ENCODE results near the gene FRMD3.

FRMD3 gene

DNA sequence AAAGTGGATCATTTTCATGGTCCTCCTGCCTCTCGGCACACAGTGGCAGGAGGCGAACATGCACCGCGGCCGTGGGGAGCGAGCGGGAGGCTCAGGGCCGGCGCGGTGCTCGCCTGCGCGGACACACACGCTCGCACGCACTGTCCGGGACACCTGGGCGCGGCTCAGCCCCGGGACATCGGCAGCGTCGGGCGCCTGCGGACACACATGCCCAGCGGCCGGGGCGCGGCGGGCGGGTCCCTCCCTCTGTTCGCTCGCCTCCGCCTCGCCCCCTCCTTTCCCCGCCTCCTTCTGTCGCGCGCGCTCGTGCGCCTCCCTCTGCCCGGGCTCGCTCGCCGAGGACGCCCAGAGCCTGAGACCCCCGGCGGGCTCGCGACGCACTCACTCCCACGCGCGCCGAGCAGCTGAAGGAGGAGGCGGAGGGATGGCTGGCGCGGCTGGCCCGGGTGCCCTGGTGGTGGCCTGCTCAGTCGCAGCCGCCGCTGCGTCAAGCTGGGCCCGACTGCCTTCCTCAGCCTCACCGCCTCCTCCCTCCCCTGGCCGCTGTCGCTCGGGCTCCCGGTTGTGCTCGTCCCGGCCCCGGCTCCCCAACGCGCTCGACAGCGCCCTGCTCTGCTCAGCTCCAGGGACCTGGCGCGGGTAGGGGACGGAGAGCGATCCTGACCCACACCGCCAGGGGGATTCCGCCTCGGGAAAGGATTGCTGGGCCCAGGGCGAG lies at the start of gene FRMD3:
Gene FRMD3, minus strand, starts transcription at position 230 of the 718 bp plus-strand sequence. Its CDS starts 170 bp downstream, at position 60.
- peak; percentile 44 for DNase-seq (ENCODE audit: low read depth)

DNA sequence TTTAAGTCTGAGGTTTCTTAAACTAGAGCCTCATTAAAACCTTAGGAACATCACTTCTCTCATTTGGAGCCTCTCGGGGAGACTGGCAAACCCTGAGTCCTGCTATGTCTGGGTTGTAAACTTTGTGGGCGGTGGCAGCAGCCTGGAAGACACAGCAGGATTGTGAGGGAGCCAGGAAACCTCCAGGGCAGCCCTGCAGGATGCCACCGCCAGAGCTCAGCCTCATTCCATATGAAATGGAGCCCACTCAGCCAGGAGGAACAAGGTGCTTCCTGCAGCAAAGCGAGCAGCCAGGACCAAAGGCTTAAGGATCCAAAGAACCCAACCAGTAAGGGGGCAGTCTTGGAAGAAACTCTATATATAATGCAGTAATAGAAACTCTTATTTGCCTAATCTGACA lies 46.8 kb upstream of the FRMD3 start:
- DNase-seq (ENCODE audit: low read depth), result no peak

DNA sequence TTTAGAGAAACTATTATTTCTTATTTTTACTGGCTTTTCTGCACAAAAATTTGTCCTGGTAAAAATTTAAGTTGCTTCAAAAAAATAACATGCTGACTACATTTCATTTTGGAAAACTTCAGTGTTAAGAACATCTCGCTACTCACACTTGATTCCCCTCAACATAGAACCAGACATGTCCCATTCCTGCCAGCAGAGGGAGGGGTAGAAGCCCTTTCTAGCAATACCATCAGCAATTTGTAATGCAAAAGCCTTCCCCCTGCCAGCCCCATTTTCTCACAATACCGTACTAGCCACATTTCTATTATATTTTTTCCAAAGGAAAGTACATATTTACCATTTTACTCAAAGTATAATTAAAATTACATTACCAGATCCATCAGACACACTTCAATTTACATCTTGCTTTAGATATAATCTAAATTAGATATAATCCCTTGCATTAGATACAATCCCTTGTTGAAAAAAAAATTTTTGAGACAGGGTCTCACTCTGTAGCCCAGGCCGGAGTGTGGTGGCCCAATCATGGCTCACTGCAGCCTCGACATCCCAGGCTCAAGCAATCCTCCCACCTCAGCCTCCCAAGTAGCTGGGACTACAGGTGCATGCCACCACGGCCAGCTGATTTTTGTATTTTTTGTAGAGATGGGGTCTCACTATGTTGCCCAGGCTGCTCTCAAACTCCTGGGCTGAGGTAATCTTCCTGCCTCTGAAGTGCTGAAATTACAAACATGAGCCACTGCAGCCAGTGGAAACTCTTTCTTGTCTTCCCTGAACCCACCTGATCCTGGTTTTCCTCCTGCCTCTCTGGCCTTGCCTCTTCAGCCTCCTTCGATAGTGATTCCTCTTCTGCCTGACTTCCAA lies 45.2 kb upstream of the FRMD3 start:
- DNase-seq (ENCODE audit: low read depth), result no peak

DNA sequence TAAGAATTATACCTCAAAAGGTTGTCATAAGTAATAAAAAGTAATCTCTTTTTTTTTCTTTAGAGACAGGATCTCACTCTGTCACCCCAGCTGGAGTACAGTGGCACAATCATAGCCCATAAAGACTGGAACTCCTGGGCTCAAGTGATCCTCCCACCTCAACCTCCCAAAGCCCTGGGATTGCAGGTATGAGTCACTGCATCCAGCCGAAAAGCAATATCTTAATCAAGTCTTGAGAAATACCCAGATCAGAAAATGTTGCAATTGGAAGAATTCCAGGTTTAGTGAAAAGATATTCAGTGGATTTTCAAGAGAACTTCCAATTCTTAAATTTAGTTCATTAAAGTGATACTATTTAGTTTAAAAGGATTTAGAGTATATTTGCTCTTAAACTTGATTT lies 43.8 kb upstream of the FRMD3 start:
- DNase-seq (ENCODE audit: low read depth), result no peak

DNA sequence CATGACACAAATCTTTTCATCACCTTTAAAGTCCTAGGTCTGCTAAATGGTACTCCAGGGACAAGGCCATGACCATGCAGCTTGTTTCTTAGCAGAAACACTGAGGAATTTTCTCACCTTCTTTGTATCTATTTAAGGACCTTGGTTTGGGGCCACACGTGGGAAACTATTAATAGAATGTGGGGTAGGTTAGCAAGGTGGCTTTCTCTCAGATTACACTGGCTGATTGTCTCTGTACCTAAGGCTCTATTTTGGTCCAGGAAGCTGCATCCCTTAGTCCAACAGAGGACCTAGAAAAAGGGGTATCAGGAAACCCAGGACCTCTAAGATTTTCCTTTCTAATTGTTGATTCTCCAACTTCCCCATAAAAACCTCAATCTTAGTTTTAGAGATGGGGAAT lies 36.3 kb upstream of the FRMD3 start:
- DNase-seq (ENCODE audit: low read depth), result no peak

DNA sequence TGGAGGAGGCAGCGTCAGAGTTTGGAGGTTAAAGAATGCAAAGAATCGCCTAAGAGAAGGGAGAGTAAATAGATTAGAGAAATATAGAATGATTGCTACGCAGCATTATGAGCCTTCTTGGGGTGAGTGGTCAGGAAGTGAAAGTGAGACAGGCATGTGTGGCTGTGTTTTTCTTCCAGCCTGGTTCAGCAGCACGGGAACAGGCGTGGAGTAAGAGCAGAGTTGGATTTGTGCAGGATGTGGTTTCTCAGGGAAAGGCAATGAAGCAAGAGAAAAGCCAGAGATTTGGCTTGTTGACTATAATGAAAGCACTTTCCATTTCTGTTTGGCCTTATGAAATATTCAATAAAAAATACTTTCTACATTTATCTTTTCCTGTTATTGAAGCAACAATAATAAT lies 34.3 kb upstream of the FRMD3 start:
- DNase-seq (ENCODE audit: low read depth), result peak; percentile 1

DNA sequence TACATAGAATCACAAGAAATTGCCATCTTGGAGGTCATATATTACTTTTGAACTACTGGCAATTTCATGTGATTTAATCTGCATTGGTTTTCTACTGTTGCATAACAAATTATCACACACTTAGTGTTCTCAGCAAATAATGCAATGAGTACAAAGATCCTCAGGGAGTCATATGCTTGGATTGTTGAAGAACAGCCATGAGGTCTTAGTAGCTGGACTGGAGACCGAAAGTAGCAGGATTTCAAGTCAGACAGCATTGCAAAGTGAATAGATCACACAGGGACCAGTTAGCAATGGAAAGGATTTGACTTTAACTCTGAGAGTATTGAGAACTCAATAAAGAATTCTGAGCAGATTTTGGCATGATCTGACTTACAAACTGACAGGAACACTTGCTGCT lies 32.2 kb upstream of the FRMD3 start:
- no peak for DNase-seq (ENCODE audit: low read depth)

DNA sequence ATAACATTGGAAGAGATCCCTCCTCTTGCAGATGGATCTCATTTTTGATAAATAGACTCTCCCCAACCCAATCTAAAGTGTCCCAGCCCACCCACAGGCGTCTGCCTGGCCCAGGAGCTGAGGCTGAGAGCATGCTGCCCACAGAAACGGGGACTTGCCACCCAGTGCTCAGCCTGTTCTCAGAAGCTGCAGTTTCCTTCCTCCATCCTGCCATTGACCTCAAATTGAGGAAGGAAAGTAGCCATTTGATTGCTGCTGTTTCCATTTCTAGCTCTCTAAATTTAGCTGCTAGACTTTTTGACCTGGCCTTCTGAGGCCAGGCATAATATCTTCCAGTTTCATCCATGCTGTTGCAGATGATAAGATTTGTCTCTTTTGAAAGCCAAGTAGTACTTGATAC lies 31.1 kb upstream of the FRMD3 start:
- DNase-seq (ENCODE audit: low read depth), result no peak

DNA sequence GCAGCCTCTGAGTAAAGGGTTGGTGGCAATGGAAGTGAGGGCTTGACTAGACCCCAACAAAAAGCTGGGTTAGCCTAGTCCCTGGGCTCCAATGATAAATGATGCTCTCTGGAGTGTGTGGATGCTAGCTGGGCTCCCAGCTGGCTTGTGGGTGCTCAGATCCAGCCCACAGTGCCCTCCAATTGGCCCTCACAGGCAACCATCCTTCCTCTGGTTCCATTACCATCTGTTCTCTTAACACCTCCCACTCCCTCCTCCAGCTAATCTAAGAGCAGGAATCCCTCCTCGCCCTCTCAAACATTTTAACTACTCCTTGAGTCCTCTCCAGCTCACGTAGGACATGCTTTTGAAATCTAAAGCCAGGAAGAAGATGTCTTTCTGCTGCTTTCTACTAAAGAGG lies 25.2 kb upstream of the FRMD3 start:
- DNase-seq (ENCODE audit: low read depth), result no peak

DNA sequence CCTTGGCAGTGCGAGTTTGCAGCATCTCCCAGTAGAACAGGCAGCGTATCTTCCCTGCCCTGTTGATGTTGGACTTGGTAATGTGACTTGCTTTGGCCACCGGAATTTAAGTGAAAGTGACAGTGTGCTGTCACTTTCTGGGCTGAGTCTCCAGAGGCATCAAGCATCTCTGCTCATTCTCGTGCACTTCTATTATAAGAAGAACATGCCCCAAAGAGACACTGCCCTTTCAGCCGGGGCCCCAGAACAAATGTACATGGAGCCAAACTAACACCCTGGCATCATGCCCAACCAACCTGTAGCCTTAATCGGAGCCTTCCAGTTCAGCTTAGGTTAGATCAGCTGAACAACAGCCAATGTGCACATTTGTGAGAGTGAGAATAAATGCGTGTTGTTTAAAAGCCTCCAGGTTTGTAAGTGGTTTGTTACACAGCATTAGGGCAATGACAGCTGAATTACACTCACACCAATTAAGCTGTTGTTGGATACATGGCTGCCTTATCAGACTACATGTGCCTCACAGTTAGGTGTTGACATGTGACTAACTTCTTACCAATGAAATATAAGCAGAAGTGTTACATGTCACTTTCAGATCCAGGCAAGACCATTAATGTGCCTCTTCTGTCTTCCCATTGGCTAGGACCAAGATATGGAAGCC lies 22.1 kb upstream of the FRMD3 start:
- no peak for DNase-seq (ENCODE audit: low read depth)

DNA sequence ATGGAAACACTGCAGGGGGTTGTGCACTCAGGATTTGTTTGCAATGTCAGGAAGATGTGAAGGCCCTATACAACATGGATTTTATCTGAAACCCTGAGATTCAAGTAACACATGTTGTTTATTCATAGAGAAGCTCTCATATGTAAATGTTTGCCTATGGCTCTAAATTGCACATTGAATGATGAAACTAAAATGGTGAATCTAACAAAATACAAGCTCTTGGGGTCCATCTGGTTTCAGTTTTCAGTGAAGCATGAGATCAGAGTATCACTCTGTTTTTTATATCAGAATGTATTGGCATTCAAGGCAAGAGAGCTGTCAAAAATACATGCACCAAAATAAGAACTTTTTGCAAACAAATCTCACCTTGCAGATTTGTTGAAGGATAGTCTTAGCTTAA lies 19.6 kb upstream of the FRMD3 start:
- DNase-seq (ENCODE audit: low read depth), result no peak

DNA sequence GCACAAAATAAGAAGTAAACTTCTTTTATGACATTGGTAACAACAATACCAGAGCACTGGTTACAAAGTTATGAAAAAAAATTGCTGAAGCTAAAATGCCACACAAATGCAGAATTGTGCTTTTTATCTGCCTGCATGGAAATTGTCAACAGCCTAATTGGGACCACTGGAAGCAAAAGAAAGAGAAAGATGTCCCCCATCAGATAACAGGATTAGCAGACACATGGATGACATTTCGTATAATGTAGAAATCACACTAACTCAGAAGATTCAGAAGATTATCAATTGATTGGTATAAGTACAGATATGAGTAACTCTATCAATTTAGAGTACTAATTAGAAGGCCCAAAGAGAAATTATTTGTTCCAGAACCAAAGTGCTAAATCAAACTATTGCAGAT lies 19.1 kb upstream of the FRMD3 start:
- DNase-seq (ENCODE audit: low read depth), result no peak

DNA sequence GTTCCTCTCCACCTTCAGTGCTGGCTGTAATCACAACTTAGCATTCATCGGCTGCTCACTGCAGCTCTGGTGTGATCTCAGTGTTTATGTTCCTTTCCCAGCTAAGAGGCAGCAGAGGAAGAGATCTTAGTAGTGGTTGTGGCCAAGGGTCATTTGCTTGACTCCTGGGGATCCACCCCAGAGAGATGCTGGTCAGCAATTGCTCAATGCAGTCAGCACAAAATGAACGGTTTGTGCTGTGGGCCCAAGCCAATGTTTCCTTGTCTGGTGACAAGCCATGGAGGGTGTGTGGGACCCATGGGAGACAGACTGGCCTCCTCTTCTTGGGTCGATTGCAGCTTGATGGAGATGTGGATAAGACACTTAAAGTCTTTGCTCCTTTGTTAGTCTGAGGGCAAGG lies 16.1 kb upstream of the FRMD3 start:
- no peak for DNase-seq (ENCODE audit: low read depth)

DNA sequence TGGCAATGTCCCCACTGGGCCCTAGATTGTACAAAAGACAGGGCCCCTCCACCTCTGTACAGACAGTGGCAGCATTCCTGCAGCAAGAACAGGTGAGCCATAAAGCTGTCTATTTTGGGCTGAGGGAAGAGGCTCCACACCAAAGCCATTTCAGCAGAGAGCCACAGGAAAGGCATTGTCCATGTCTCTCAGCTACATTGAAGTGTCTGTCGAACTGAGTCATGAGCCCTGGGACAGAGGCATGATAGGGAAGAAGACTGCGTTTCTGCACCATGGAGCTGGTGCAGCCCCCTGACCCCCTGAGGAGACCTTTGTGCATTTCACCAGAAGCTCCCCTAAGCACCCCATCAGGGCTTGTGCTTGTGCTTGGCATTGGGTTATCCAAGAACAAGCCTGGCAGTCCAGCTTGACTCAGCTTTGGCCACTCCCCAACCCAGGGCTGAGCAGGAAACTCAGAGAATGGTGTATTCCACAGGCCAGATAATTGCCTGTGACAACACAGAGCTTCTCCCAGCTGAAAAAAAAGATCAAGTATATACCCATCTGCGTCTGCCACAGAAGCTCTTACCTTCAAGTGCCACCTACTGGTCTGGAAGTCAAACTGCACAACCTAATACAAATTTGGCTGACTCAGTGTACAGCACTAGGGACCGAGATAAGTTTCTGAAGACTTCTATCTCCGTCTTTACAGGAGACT lies 5.9 kb upstream of the FRMD3 start:
- DNase-seq (ENCODE audit: low read depth), result peak; percentile 62

DNA sequence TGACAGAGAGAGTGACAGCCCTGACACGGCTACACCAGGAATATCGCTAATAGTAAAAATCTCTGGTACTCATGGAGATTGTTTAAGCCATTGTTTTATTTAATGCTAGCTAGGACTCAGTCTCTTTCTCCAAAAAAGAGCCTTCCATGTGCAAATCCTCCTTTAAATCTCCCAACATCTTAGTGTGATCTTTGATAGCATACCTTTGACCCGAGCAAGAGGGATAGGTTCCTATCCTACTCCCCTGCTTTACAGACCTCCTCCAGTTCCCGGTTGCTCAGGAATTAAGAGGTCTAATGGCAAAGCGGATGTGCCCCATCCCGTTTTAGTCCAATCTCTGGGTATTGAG lies 663 bp upstream of the FRMD3 start:
- no peak for DNase-seq (ENCODE audit: low read depth)

DNA sequence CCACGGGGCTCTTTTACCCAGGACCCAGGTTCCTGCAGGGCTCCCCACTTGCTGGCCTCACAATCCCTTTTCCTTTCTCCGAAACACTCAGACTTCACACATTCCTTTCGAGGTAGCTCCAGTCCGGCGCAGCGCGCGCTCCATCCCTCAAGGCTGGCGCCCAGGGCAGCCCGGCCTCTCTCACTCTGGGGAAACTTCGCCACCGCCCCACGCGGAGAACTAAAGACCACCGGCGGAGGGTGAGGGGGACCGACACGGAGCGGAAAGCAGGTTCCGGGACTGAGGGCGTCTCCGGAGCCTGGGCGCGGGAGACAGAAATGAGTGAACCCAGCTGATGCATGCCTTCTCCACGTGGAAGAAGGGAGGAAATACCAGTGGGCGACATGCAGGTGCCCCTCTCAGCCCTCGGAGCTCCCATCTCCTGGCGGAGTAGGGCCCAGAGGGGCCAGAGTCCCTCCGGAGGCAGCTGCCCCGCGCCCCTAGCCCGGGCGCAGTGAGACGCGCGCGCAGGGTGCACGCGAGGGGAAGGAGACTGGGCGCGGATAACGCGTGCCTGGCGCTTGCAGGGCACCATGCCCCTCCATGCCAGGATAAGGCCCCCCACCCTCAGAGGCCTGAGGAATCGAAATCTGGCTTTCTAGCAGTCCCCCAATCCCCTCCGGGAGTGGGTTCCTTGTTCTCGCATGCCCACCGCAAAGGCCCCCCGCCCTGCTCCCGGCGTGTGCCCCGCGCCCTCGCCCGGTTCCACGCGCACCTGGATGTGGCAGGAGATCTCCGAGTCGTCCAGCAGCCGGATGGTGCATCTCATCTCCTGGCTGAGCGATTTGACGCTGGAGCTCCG lies 650 bp downstream of the FRMD3 start:
- DNase-seq (ENCODE audit: low read depth), result no peak

DNA sequence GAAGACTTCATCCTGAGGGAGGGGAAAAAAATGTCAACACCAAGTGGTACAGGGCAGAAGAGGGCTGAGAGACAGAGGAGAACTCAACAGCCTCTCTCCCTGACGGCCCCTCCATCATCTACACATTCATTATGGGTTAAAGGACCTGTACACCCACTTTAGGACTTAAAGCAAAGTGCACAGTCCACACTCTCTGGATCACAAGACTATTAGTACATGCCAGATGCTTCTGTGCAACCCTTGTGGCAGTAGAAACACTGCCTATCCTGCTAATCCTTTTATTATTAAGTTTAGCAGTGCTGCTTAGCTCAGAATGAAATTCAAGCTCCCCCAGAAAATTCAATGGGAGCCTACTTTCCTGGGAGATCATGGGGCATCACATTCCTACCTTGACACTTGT lies 1.9 kb downstream of the FRMD3 start:
- DNase-seq (ENCODE audit: low read depth), result no peak

DNA sequence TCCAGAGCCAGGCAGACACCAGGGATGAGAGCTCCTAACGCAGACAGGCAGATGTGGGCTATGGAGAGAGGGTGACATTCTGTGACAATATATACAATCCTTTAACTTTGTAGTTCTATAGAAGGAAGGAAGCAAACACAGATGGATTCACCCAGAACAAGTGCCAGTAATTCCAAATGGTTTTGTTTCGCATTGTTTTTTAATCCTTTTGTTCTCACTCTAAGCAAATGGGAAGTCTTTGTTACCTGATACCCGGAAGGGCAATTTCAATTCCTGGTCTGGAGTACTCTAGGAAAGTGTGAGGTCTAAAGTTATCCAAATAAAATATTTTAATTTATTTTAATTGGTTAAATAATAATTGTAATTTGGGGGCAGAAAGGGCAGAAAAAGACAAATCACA lies 2.5 kb downstream of the FRMD3 start:
- no peak for DNase-seq (ENCODE audit: low read depth)

DNA sequence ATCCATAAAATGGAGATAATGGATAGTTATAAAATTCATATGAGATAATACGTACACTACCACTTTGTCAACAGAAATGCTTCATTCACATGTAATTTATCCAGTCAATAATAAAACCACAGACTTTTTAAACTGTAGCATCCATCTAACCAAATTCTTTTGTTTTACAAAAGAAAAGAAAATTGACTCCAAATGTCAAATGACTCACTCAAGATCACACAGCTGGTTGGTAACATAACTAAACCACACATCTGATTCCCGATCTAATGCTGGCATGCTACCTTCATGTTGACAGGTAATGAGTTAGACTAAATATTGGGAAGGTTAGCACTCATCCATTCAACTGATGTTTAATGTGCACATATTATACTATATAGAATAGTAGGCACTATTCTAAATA lies 4.9 kb downstream of the FRMD3 start:
- DNase-seq (ENCODE audit: low read depth), result no peak

DNA sequence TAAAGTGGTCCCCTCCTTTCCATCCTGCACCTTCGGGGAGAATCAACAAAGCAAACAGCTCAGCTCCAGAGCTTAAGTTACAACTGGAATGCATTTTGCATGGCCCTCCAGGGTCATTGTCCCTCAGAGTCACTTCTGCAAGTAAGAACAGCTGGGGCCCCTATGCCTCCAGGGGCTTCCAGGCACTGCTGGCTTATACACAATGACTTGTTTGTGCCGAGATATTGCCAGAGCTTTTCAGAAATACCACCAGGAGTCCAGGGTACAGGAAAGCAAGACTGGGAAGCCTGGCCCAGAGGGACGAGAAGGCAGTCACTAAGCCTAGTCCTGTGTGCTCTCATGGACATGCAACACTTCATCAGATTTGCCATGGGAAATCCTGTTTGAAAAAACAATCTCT lies 11.3 kb downstream of the FRMD3 start:
- DNase-seq (ENCODE audit: low read depth), result no peak

DNA sequence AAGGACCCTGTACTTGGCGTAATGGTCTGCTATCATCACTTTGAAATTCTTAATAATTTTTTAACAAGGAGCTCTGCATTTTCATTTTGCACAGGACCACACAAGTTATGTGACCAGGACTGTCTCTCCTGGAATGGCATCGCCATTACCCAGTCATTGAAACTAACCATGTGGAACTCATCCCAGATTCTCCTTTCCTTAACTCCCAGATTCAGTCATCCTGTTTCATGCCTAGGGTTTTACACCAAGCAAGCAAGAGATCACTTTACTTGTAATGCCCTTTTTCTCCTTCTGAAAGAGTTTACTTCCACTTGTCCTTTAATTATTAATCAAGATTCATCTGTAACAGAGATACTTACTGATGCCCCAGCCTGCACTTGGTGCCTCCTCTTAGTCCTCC lies 12.0 kb downstream of the FRMD3 start:
- DNase-seq (ENCODE audit: low read depth), result no peak

DNA sequence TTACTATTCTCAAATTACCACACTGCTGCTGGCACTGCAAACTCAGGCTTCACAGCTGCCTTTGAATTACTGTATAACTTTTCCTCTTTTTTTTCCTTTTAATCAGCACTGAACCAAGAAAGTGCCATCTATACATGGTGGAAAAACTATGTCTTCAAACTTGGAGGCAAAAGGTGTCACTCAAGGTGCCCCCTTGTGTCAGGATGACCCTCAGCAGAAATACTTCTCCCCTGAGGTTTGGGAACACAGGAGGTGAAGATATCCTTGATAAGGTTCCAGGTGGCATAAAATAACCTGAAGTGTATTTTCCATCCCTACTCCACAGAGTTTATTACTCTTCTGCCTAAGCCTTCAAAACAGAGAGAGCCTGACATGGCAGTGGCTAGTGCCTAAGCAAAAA lies 14.5 kb downstream of the FRMD3 start:
- no peak for DNase-seq (ENCODE audit: low read depth)

All from GM04503 (cell line).